Esophagus squamous epithelium (tissue), 5 donors: ENCODE results near the gene IKBKG. TPM values are rescaled to one million over a fixed set of nuclear protein-coding genes. Genes with fewer than 3 reads are reported as not detected.

ENCODE experiments used
- DNase-seq: peaks from one replicate; lab custom pipeline; 2025; lab: John Stamatoyannopoulos, UW
- H3K27ac ChIP-seq, 4 donors: fragments of 200-600 bp; sonication (generic); one replicate each; pipeline ENCODE4 v1.5.1; 2016 to 2019; ENCODE audit warnings: mild to moderate bottlenecking in 1 of 4
- H3K27me3 ChIP-seq, 4 donors: fragments of 200-600 bp; sonication (generic); 1 replicate in 3 of 4; 2 replicates in 1 of 4; pipeline versions ENCODE4 v1.5.1 to v1.6.0; 2017 to 2021; ENCODE audit warnings: antibody characterized with exemption in 1 of 4
- H3K36me3 ChIP-seq, 3 donors: fragments of 200-600 bp; sonication (generic); one replicate each; pipeline ENCODE4 v1.5.1; 2016 to 2019
- H3K4me1 ChIP-seq, 3 donors: fragments of 200-600 bp; sonication (generic); one replicate each; pipeline ENCODE4 v1.5.1; 2017 to 2019
- H3K4me3 ChIP-seq, 4 donors: fragments of 200-600 bp; sonication (generic); 1 replicate in 3 of 4; 2 replicates in 1 of 4; pipeline ENCODE4 v1.5.1; 2016 to 2019; ENCODE audit warnings: mild to moderate bottlenecking in 2 of 4, moderate library complexity in 1 of 4
- H3K9me3 ChIP-seq, 3 donors: fragments of 200-600 bp; sonication (generic); one replicate each; pipeline ENCODE4 v1.5.1; 2016 to 2019
- CTCF ChIP-seq, 6 experiments: fragments of 450-650 bp in 4 of 6; fragments of 200-600 bp in 2 of 6; sonication (generic) in 2 of 6; IDR thresholded peaks; one replicate each; pipeline ENCODE4 v1.5.1; 2016 to 2019; ENCODE audit warnings: antibody characterized with exemption in 6 of 6, mild to moderate bottlenecking in 4 of 6, moderate library complexity in 4 of 6
- POLR2A ChIP-seq, 4 donors: fragments of 450-650 bp; IDR thresholded peaks; one replicate each; pipeline ENCODE4 v1.6.1; 2017; ENCODE audit warnings: antibody characterized with exemption in 4 of 4, mild to moderate bottlenecking in 4 of 4, moderate library complexity in 3 of 4
- WGBS, 2 donors: methylation state at CpG; one replicate each; pipeline ENCODE4 v1.1.5; 2018; 5-methylcytosine and 5-hydroxymethylcytosine counted together
- intact Hi-C: fragments of 100-400 bp; cut with DNase I; formaldehyde crosslinking; loops from one replicate; pipeline ENCODE4 v1.15.0; 2022
- total RNA-seq, 4 donors: library from RNA; depleted of rRNA; stranded (reverse); fragments of >200 nt; gene quantifications; one replicate each; pipeline ENCODE4 v1.1.0, GENCODE V29; 2016
- donor health status: DM: yes; HTN: yes; CAD: no.

The IKBKG gene
- total RNA-seq, 4 donors from 2014 or later, result 9.9 to 14.7 (median 12.6) TPM

- peak overlapping the region; percentile 62 to 82 (median 68) for H3K4me3 ChIP-seq
- H3K27me3 ChIP-seq, result no peaks in the 10 kb centered on the region
- peak overlapping the region; percentile 90 to 95 (median 93) for H3K27ac ChIP-seq
- TF ChIP-seq CTCF (IDR thresholded peaks at IDR 0.05) (no peak), POLR2A (IDR thresholded peaks at IDR 0.05) (no peak)
- H3K9me3 ChIP-seq, result no peaks in the 10 kb centered on the region
- no peak for DNase-seq
- WGBS, 2 donors, result 17 to 27% methylated on average over 9 to 19 of the region's 19 CpGs
- H3K36me3 ChIP-seq, result peaks cover 0 to 10% (median 0%) of the 10 kb centered on the region in 3 donors
- intact Hi-C loops, result no loop called here
- H3K4me1 ChIP-seq, result peaks cover 4 to 28% (median 5%) of the 10 kb centered on the region in 3 donors
These were observed 30.7 kb upstream of the IKBKG start for GRCh38 chrX:154516656-154517100.

DNA sequence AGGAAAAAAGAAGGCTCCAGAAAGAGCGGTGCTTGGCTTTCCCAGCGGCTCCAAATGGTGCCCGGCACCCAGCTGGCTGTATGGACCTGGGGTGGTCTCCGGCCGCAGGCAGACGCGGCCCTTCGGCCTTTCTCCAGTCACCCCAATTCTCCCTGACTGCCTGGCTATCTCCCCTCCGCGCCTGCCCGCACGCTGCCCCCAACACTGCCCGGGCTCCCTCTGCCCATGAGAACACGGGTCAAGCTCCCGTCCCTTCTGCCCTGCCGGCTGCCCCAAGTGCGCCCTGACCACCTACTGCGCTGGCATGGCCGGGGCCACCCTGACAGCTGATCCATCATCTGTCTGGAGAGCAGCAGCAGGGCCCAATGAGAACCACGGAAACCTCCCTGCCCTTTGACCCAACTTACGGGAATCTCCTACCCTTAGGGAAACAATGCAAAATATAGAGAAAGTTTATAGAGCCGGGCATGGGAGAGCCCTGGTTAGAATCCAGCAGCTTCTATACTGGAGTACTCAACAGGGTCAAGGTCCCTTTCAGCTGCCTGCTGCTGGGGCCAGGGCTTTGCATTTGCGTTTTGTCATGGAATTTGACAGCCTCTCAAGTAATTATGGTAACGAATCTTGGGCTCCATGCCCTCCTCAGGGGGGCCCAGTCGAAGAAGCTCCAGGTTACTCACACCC, 30.2 kb upstream of the IKBKG start:
- no peak for DNase-seq
- Histone ChIP-seq H3K9me3 (no peaks in the 10 kb centered on the region), H3K4me1 (peaks cover 4 to 28% (median 5%) of the 10 kb centered on the region in 3 donors), H3K27ac (peak overlapping the region; percentile 90 to 95 (median 93)), H3K36me3 (peaks cover 0 to 6% (median 0%) of the 10 kb centered on the region in 3 donors), H3K27me3 (no peaks in the 10 kb centered on the region), H3K4me3 (peak overlapping the region; percentile 62 to 82 (median 68))
- no peak for TF ChIP-seq CTCF (IDR thresholded peaks at IDR 0.05)
- no peak for TF ChIP-seq POLR2A (IDR thresholded peaks at IDR 0.05)
- intact Hi-C loops, result no loop called here
- 60 to 83% methylated on average over 3 to 24 of the region's 25 CpGs for WGBS, 2 donors

GRCh38 chrX:154519389-154519788, 28.0 kb upstream of the IKBKG start:
- Histone ChIP-seq H3K4me1 (peaks cover 4 to 25% (median 5%) of the 10 kb centered on the region in 3 donors), H3K36me3 (no peaks in the 10 kb centered on the region), H3K27me3 (no peaks in the 10 kb centered on the region), H3K4me3 (no peak overlapping the region), H3K9me3 (no peaks in the 10 kb centered on the region), H3K27ac (no peak overlapping the region)
- intact Hi-C loops, result no loop called here
- TF ChIP-seq CTCF (IDR thresholded peaks at IDR 0.05) (no peak), POLR2A (IDR thresholded peaks at IDR 0.05) (no peak)
- no peak for DNase-seq
- WGBS, 2 donors, result 85% methylated on average over 8 of the region's 8 CpGs; no CpG with 5 or more reads in 1 of the 2 donors

- Histone ChIP-seq H3K4me3 (no peak overlapping the region), H3K36me3 (peaks cover 0 to 4% (median 0%) of the 10 kb centered on the region in 3 donors), H3K9me3 (no peaks in the 10 kb centered on the region), H3K27ac (peak overlapping the region; percentile 58 to 88 (median 82)), H3K27me3 (no peaks in the 10 kb centered on the region), H3K4me1 (peaks cover 5 to 33% (median 8%) of the 10 kb centered on the region in 3 donors)
- no peak for TF ChIP-seq POLR2A (IDR thresholded peaks at IDR 0.05)
- TF ChIP-seq CTCF (IDR thresholded peaks at IDR 0.05), result no peak
- no peak for DNase-seq
- intact Hi-C loops, result no loop called here
- 49 to 63% methylated on average over 6 to 14 of the region's 14 CpGs for WGBS, 2 donors
These were observed 21.6 kb upstream of the IKBKG start for GRCh38 chrX:154525606-154526490.
